LNCAP (cell line): ENCODE data around the gene LRRC57.

Experiments used
- CTCF ChIP-seq: fragments of 450-650 bp; IDR thresholded peaks from 2 replicates; pipeline ENCODE4 v1.5.1; 2017; ENCODE audit warnings: mild to moderate bottlenecking

LRRC57 gene

GRCh38 chr15:42584031-42584765, 35.6 kb upstream of the LRRC57 start:
- TF ChIP-seq CTCF, result no peak

GRCh38 chr15:42582569-42583375, 34.2 kb upstream of the LRRC57 start:
- TF ChIP-seq CTCF, result no peak

GRCh38 chr15:42581272-42581730, 32.7 kb upstream of the LRRC57 start:
- no peak for TF ChIP-seq CTCF

DNA sequence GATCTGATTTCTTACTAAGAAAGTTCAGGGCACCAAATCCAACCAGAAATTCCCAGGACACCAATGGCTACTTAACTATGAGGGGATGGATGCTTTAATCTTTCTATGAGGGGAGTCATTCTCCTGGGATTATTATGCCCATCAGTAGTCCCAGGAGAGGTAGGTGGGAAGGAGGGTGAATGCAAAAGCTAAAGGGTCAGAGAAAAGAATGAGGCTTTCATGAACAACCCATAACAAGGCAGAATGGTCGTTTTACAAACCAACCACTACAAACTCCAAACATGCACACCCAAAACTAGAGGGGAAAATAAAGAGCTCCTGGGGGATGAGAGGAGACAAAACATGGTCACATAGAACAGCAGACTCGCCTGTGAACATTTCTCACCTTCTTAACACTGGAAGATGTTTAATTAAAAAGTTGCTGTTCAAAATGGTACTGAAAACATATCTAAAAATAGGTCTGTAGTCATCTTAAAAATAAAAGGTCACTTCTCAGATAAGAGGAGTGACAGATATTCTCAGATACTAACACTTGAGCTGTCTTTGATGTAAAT, 30.5 kb upstream of the LRRC57 start:
- no peak for TF ChIP-seq CTCF

GRCh38 chr15:42577514-42578031, 29.0 kb upstream of the LRRC57 start:
- no peak for TF ChIP-seq CTCF

GRCh38 chr15:42576776-42577175, 28.2 kb upstream of the LRRC57 start:
- no peak for TF ChIP-seq CTCF

GRCh38 chr15:42576040-42576594, 27.5 kb upstream of the LRRC57 start:
- TF ChIP-seq CTCF, result no peak
